ENCODE results near the gene EPHB2.

DNA sequence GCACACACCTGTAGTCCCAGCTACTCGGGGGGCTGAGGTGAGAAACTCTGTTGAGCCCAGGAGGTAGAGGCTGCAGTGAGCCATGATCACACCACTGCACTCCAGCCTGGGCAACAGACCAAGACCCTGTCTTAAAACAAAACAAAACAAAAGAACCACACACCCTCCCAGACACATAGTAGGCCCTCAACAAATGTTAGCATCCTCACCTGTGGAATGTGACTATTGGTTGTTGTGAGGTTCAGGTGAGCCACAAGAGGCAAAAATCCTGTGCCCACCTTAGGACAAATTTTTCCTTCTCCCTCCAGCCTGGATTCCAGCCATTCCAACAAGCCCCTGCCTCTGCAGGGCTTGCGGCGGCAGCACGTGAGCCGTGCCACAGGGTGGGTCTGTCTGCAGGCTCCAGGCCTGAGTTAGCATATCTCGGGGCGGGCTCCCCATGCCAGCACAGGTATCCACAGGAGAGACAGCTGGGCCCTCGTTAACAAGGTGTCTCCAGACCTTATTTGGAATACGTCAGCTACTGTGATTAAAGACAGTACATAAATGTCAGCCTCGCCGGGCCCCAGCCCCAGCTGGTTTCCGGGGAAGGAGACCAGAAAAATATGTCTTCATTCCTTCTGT is 40.2 kb upstream of the EPHB2 start:
- TF ChIP-seq POLR2A (IDR thresholded peaks at IDR 0.05) (no peak), CTCF (IDR thresholded peaks at IDR 0.05) (no peak)
